HTERT RPE-1 (cell line): ENCODE data around the gene NINL.

ENCODE experiments used
- in situ Hi-C: fragments of 300-500 bp; cut with MboI; formaldehyde crosslinking; loops from 4 replicates; pipeline ENCODE4 v1.14.3; 2020; ENCODE audit warnings: low sequenced_read_pairs

The NINL gene

DNA sequence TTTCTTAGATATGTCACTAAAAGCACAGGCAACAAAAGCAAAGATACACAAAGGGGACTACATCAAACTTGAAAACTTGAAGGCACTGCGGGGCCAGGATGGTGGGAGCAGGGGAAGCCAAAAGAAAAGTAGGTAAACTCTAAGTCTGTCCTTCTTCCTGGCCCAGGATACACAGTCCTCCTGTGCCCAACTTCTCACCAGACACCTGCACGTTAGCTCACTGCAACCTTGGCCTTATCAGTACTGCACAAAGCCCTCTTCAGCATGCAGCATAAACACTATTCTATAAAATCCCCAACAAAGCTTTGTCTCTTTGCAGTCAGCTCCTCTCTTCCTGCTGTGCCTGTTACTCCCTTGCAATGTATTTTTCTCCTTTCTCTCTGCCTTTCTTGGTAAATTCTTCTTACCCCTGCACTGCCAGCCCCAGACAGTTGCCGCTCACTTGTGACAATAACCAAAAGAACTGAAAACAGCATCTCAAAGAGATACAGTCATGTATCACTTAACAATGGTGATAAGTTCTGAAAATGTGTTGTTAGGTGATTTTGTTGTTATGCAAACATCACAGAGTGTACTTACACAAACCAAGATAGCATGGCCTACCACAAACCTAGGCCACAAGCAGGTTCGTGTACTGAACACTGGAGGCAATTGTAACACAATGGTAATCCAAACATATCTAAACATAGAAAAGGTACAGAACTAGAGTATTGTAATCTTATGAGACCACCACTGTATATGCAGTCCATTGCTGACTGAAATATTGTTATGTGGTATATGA is 51.2 kb downstream of the NINL start:
- in situ Hi-C loops = no loop called here

DNA sequence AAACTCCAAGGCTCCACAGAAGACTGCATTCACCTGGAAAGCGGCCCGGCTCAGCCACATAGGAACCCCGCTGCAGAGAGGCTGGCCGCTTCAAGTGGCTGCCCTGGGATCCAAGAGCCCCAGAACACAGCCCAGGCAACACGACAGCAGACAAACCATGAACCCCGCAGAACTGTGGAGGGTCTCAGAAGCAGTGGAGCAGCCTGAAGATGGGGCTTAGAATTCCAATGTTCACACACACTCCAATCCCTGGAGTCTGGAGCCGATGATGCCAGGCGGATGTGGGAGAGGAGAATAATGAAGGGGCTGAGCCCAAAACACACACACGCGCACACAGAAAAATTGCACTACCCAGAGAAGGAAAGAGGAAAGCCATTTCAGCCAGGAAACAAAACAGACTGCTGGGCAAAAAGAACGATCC is 52.4 kb downstream of the NINL start:
- in situ Hi-C loops = no loop called here

DNA sequence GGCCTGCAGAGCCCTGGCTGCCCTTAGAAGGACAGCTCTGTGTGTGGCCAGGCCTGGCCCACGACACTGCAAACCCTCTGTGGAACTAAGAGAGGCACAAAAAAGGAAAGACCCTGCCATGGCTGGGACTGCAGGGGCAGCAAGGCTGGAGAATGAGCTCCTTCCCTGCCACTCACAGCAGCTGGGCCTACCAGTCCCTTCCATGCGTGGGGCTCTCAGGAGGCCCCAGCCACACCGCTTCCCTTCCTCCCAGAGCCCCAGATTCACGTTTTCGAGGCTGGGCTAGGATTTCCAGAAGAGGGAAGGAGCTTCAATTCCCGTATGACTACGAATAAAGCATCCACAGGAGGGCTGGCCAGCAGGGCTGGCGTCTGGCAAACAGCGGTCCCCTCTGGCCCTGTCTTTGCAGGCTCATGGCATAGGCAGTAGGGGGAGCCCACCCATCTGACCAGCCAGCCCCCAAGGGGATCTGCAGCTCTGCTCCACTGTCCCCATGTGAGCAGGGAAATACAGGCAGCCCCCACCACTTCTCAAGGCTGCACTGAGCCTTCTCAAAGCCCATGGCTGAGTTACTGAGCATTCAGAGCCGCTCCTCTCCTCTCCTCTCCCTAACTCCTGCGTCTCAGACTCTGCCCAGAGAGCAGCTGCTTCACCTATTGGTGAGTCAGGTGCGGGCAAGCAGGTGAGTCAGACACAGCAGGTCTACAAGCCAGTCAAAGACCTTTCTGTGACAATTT is 53.1 kb downstream of the NINL start:
- in situ Hi-C loops = no loop called here

DNA sequence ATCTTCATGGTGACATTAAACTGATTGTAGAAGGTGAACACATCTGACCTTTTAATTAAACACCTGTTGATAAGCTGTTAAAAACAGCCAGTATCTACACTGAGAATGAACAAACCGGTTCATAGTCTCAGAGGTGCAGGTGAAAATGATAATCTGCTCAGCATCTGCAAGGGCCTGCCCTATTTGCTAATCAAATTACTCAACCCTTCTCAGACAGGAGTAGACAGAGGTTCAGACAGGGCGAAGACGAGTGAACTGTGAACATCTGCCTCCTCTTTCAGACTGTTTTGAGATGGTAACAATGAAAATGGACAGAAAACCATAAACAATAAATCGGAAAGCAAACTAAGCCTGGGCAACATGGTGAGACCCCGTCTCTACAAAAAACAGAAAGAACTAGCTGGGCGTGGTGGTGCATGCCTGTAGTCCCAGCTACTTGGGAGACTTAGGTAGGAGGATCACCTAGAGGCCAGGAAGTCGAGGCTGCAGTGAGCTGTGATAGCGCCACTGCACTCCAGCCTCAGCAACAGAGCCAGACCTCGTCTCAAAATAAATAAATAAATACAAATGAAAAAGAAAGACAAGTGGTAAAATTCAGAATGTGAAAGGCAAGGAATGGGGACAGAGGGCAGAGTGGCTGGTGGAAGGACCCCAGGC is 55.9 kb downstream of the NINL start:
- in situ Hi-C loops = no loop called here

DNA sequence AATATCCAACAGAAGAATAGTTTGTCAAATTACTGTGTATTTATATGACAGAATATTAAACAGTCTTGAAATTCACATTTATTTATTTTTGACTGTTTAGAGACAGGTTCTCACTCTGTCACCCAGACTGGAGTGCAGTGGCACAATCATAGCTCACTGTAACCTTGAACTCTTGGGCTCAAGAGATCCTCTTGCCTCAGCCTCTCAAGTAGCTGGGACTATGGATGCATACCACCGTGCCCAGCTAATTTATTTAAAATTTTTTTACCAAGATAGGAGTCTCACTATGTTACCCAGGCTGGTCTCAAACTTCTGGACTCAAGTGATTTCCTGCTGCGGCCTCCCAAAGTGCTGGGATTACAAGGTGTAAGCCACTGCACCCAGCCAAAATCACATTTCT is 57.4 kb downstream of the NINL start:
- in situ Hi-C loops = no loop called here

DNA sequence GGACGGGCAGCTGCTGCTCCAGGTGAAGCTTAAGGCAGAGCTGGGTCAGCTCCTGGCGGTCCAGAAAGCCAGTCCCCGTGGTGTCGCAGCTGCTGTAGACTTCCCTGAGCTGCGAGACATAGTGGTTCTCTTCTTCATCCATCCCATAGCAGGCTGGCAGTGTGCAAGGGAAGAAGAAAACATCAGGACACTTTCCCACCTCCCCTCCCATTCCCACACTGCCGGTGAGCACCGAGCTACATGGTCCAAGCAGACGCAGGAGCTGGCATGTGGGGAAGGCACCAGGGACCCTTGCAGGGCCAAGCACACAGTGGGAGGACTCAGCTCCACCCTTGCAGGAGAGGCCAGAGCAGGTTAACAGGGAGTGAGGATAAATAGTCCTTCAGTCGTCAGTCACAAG is 58.9 kb downstream of the NINL start:
- in situ Hi-C loops = no loop called here

DNA sequence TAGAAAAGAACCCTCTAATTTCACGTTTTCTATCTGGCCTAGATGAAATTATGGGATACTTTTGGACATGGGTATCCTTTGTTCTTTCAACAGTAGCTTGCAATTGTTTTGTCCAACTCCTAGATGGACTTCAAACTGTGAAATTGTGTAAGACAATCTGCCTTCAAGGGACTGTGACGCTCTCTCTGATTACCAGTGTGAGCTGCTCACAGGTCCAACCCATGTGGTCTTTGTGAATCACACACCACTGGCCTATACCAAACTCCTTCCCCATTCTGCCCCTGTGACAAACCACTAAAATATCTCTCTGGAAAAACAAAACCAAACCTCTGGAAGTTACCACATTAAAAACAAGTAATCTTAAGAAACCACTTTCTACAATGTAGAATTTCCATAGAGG is 59.5 kb downstream of the NINL start:
- in situ Hi-C loops = no loop called here

DNA sequence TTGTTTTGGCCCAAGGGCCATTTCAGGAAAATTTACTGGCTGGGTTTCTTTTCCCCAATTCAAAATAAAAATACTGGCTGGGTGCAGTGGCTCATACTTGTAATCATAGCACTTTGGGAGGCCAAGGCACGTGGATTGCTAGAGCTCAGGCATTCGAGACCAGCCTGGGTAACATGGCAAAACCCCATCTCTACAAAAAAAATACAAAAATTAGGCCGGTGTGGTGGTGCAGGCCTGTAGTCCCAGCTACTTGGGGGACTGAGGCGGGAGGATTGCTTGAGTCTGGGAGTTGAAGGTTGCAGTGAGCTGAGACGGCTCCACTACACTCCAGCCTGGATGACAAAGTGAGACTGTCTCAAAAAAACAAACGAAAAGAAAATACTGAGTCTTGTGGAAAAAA is 60.0 kb downstream of the NINL start:
- in situ Hi-C loops = no loop called here

DNA sequence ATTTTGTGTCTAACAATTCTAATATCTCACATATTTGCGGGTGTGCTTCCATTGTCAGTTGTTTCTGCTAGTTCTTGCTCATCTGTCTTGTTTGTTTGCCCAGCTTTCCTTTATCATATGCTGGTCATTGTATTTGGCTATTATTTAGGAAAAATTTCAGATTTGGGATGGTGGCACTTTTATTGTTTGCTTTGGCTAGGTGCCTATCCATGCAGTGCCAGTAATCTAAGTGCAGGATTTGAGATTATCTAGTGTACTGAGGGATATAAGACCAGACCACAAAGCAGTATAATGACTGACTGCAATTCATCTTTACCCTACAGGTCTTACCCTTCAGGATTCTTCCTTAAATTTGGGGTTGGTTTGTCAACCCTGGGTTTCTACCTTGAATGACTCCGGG is 63.9 kb downstream of the NINL start:
- in situ Hi-C loops = no loop called here

DNA sequence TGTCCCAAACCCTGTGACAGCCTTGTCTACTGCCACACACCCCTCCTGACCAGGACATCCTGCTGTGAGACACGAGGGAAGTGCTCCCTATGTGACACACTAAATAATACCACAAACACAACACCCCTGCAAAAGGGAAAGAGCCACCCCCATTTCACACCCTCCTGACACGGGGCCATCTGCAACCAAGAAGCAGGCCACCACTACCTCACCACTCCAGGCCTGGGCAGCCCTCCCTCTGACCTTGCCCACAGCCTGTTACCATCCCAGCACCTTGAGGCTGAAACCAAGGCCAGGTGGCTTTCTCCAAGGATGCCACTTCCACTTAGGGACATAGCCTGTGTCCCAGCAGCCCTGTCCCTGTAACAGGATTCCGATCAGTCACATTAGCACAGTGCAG is 68.2 kb downstream of the NINL start:
- in situ Hi-C loops = no loop called here

DNA sequence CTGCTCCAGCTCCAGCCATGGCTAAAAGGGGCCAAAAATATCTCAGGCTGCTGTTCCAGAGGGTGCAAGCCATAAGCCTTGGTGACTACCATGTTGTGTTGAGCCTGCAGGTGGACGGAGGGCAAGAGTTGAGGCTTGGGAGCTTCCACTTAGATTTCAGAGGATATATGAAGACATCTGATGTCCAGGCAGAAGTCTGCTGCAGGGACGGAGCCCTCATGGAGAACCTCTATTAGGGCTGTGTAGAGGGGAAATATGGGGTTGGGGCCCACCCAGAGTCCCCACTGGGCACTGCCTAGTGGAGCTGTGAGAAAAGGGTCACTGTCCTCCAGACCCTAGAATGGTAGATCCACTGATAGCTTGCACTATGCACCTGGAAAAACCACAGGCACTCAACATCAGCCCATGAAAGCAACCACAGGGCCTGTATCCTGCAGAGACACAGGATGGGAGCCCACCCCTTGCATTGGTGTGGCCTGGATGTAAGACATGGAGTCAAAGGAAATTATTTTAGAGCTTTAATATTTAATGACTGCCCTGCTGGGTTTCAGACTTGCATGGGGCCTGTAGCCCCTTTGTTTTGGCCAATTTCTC is 70.5 kb downstream of the NINL start:
- in situ Hi-C loops = no loop called here

DNA sequence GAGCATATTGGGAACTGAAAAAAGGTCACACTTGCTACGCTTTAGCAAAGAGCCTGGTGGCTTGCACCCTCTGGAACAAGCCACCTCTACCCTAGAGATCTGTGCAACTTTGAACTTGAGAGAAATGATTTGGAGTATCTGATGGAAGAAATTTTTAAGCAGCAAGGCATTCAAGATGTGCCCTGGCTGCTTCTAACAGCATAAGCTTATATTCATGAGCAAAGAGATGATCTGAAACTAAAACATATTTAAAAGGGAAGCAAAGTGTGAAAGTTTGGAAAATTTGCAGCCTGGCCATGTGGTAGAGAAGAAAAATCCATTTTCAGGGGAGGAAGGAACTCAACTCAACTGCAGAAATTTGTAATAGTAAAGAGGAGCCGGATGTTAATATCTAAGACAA is 71.1 kb downstream of the NINL start:
- in situ Hi-C loops = no loop called here

DNA sequence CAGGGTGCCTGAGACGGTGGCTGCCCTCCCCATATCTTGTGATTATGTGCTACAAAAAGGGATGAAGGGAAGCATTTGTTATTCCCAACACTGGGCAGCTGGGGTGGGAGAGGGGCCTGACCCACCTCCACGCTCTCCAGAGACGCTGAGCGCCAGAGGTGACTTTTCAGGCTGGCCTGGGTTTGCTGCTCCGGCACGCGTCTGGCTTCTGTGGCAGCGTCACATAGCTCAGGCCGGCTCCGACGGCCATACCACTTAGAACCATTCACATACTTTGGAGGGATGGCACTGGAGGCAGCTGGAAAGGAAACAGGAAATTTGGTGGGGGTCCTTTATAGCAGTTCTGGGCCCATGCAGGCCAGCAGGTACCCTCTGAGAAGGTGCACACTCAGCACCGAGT is 72.6 kb downstream of the NINL start:
- in situ Hi-C loops = no loop called here

DNA sequence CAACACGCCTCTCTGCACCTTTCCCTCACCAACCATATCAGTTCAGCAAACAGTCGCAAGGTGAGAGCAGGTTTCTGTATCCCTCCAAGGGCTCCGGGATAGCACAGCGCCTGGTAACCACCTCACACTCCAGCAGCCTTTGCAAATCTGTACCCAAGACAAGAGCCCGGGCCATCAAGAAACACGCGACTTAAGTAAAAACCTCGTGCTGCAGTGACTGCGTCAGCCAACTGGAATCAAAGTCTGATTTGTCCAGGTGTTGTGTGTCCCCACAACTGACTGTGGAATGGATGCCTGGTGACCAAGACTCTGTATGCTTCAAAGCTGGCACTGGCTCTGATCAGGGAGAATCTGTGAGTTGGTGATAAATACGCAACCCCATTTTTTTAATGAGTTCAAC is 74.1 kb downstream of the NINL start:
- in situ Hi-C loops = no loop called here

DNA sequence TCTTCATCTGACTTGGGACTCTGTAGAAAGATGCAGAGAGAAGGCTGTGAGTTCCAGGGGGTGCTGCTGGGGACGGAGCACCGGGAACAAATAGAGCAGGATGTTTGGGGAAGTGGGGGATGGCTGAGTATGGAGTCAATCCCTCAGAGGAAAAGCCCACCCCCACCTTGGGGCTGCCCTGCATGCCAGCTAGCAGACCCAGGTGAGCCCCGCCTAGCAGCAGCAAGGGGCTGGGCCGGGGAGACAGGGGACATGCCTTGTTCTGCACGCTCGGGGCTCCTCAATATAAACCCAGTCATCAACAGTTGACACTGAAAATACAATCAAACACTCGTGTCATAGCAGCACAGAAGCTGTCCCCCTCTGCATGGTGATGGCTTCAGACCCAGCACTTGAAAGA is 74.6 kb downstream of the NINL start:
- in situ Hi-C loops = no loop called here

DNA sequence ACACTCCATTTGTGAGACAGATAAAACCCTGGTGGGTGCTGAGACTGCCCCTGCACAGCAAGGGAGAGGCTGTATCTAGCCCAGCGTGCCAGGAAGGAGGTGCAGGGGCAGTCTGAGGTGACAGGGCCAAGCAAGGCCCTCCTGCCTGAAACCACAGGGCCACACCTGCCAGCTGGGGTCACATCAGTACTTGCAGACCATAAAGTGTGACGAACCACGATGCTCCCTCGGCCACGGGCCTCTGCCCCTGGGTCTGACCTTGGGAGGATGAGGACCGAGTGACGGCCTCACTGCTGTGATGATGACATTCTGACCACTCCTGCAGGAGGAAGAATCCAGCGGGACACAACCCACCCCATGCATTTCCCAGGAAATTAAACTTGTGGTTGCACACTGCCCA is 75.1 kb downstream of the NINL start:
- in situ Hi-C loops = no loop called here

DNA sequence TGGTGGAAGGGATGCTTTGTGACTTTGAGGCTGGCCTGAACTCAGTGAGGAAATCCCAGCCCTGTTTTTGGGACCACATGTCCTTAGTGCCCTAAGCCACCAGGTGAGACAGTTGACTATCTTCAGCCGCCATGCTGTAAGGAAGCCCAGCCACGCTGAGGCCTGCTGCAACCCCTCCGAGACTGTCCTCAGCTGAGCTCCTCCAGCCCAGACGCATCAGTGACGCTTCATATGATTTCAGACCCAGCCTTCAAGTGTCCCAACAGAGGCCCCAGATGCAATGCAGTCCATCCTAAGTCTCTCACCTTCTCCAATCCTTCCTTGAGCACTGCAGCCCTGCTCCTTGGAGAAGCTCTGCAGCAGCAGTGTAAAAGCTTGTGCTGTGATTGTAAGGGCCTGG is 76.2 kb downstream of the NINL start:
- in situ Hi-C loops = no loop called here

DNA sequence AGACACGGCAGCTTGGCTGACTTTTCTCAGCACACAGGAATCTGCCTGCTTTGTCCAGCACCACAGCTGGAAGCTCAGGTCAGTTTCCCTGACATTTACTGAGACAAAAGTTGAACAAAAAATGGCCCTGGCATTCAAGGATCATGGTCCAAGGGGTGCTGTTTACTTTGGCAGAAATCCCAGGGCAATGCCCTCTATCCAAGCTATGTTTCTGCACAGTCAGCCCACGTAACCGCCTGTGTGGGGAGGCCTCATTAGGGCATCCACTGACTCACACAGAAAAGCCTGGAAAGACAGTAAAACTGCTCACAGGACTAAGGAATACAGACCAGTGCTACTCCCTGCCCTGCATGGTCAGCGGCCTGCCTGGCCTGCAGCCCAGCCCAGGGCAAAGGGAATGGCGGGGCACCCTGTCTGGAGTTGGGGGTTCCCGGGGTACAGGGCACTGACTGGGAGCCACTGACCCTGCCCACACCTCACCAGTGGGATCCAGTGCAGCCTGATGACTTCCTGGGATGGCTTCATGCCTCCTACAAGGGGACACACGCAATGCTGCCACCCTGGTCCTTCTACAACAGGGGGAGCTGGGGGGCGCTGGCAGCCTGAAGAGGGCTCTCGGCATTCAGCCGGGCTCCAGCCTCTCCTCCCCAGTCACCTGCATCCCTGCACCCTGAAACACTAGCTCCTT is 77.1 kb downstream of the NINL start:
- in situ Hi-C loops = no loop called here

DNA sequence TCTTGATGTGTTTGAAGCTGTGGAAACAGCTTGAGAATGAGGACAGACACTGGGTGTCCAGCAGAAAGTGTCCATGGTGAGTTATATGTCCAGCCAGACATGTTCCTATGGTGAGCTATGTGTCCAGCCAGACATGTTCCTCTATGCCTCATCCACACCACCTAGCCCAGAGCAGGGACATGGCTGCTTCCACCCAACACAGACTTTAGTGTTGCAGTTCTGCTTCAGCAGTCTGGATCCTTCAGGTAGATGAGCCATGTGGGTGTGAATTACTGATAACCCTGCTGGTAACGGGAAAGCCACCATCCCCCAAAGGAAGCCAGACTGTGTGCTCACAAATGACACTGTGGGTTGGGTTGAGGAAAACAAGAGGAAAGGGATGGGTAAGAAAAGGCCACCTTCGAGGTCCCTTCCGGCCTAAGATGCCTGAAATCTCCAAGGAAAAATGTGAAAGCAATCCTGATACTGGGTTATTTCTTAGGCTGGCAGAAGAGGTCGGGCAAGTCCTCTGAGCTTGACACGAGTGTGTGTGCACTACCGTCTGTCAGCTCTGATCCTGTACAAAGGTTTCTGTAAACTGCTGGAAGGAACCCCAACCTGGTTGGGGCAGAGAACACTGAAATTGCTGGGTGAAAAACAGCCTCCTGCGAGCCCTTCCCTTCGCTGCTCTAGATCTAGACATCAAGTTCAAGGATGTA is 77.8 kb downstream of the NINL start:
- in situ Hi-C loops = no loop called here

DNA sequence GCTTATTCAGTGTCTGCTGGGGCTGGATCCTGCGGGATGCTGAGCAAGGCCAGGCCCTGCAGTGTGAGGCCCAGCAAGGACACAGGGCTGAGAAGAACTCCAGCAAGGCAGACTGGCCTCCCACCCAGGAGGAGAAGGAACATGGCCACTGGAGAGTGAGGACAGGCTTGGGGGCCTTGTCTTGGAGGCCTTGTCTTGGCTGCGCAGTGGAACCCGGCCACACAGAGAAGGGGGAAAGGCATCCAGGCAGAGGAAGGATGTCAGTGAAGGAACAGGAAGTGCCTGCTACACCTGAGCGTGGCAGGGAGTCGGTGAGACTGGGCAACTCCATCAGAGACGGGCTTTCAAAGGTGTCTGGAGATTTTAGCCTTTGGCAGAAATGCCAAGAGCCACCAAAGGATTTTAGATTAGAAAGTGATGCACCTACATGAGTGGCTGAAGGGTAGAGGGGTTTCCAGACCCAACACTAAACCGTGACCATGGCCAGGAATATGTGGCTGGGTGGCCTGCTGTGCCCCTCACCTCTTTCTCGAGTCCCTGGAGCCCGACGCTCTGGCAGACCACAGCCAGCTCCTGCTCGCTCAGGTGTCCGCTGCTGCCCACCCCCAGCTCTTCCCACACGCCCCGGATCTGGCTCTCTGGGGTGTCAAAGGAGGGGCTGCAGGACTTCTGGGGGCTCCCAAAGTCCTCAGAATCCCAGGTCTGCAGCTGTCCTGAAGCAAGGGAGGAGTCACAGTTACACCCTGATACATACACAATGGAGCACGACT is 80.8 kb downstream of the NINL start:
- in situ Hi-C loops = no loop called here
